NOMO-1 (cell line): ENCODE measurements around the gene COL17A1.

Source experiments
- DNase-seq, 2 experiments: peaks; one replicate each; lab custom pipeline; 2025; ENCODE audit not compliant: unreplicated experiment in 2 of 2; lab: John Stamatoyannopoulos, UW

Gene COL17A1

GRCh38 chr10:104098358-104098925, 12.8 kb upstream of the COL17A1 start:
- no peak for DNase-seq

- DNase-seq, result no peak
These were observed 11.0 kb upstream of the COL17A1 start for GRCh38 chr10:104096692-104097091.

GRCh38 chr10:104092749-104093148, 7.1 kb upstream of the COL17A1 start:
- DNase-seq, result no peak

GRCh38 chr10:104090611-104091010, 4.9 kb upstream of the COL17A1 start:
- no peak for DNase-seq

DNA sequence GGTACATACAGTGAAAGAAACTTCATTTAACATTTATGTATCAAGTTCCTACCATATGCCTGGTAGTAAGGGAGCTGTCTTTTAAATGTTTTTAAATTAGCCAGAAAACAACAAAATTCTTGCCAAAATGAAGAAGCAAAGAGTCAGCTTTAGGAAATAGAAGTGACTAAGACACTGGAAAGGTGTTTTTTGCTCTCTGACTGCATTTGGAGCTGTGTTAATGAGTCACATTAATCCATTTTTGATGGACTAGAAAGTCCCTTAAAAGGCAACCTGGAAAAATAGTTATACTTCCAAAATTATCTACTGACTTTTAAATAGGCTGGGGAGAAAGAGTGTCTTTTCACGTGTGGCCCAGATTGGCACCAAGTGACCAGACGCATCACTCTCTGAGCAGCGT, 3.9 kb upstream of the COL17A1 start:
- DNase-seq, result no peak

DNA sequence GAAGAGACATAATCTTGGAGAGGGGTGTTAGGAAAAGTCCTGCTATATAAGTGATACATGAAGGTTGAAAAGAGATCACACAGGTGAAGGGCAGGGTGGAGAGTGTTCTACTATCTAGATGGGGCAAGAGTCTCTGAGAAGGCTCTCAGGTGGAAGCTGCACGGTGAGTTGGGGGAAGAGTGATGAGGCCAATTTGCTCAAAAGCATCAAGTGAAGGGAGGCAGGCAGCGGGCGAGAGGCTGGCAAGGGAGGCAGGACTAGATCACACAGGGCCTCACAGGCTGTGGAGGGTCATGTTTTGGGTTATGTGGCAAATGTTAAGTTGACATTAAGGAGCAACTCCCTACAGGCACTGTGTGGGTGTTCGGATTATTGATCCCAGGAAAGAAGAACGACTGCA, 2.6 kb upstream of the COL17A1 start:
- DNase-seq, result no peak

GRCh38 chr10:104084482-104085142, 1.1 kb downstream of the COL17A1 start:
- DNase-seq, result no peak

- no peak for DNase-seq
These were observed 3.7 kb downstream of the COL17A1 start for GRCh38 chr10:104081998-104082397.

DNA sequence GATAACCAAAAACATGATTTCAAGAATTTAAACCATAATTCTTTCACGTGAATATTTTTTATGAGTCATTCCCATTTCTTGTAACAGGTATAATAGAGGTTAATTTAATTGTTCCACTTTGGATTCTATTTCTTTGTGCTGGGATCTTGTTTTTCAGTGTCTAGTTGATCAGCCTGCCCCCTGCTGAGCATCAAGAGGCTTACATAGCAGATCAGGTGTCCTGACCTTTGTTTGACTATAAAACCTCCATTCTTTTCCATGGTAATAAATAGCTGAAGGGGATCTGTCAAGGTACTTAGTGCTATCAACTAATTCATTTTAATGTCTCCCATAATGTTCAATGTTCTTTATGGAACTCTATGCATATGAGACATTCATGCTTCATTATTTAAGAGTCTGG, 4.9 kb downstream of the COL17A1 start:
- DNase-seq, result no peak

DNA sequence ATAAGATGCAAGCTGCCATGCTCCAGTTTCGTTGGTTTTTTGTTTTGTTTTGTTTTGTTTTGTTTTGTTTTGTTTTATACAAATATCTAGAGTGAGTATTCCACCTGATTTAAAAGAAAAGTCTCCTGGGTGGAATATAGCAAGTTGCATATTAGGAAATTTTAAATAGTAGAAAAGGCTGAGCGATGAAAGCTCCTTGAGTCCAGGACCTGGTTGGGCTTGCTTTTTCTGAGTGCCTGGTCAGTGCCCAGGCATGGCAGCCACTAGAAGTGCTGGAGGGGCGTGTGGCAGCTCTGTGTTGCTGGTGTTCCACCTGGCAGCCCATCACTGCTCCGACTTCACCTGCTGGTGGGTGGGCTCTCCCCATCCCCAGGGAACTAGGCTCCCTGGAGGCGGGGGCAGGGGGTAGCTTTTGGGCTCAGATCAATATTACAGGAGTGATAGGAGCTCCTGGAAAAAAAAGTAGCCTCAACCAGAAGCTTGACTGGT, 8.0 kb downstream of the COL17A1 start:
- no peak for DNase-seq

DNA sequence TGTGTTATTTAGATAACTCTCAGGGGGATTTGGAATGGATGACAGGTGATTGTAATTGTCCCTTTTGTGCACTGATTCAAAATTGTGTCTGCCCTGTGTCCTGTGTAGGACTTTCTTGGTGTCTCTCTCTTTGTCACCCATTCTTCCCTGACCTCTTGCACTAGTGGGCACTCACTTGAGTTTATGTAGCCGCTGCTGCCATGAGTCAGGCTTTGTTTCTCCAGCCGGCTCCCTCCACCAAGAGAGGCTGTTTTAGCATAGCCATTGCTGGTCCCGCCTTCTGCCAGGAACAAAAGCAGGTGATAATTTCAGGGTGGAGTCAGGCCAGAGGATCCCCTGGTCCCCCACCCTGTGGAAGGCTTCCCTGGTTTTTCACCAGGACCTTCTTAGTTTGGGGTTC, 8.4 kb downstream of the COL17A1 start:
- no peak for DNase-seq

DNA sequence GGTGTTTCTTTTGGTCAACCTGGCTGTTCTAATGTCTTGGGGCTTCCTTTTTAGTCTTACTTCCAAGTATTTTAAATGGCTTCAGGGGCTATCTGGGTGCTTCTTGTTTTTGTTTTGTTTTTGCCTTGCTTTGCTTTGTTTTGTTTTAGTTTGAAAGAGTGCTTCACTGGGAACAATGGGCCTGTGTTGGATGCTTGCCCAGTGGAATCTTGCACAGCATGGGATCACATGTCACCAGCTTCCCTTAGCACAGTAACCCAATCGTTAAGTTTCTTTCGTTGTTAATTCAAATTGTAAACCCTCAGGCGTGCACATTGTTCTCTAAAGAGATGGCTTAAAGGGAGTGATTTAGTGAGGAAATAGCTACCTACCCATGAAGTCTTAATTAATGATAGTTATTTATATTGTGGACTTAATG, 8.9 kb downstream of the COL17A1 start:
- DNase-seq, result no peak

DNA sequence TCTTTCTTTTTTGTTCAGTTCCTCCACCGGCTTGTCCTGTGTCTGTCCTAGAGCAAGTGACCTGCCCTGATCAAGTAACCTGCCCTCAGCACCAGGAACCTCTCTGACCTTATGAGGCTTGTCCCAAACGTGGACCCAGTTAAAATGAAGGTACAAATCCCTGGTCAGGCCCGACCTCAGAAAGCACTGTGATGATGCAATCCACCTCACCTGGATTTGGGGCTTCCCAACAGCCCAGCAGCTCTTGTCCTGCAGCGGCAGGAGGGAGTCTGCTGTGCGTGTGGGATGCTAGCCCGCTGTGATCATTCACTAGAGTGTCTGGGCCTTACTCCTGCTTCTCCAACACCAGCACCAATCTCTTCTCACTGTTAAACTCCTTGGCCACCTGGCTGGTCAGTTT, 11.2 kb downstream of the COL17A1 start:
- DNase-seq, result no peak

GRCh38 chr10:104072786-104073185, 12.9 kb downstream of the COL17A1 start:
- no peak for DNase-seq

DNA sequence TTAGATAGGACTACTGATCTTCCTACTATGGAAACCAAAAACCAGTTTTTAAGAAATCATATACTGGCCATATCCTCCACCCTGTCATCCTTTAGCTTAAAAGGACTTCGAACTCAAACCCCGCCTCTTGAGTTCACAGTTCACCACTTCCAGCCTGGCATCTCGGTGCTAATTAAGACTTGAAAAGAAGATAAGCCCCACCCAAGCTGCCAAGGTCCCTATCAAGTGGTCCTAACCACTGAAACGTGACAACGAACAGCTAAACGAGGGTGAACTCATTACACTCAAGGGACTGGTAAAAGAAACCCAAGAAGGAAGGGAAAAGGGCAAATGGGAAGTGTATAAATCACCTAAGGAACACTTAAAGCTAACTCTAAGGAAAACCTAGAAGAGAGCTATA, 16.1 kb downstream of the COL17A1 start:
- no peak for DNase-seq

- no peak for DNase-seq
These were observed 18.2 kb downstream of the COL17A1 start for GRCh38 chr10:104067525-104067924.

DNA sequence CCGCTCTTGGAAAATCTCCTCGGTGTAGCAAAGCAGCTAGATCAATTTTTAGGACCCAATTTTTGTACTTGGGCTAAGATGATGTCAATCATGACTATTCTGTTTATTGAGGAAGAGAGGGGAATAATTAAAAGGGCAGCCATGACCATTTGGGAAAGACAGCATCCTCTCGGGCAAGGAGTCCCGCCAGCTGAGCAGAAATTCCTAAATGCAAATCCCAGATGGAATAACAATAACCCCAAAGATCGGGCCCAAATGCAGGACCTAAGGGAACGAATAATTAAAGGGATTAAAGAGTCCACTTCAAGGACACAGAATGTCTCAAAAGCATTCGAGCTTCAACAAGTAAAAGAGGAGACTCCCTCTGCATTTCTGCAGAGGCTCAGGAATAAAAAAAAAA, 18.7 kb downstream of the COL17A1 start:
- DNase-seq, result no peak

- DNase-seq, result no peak
These were observed 19.9 kb downstream of the COL17A1 start for GRCh38 chr10:104065748-104066147.

GRCh38 chr10:104061196-104061595, 24.5 kb downstream of the COL17A1 start:
- DNase-seq, result no peak

GRCh38 chr10:104059364-104059763, 26.3 kb downstream of the COL17A1 start:
- DNase-seq, result no peak

DNA sequence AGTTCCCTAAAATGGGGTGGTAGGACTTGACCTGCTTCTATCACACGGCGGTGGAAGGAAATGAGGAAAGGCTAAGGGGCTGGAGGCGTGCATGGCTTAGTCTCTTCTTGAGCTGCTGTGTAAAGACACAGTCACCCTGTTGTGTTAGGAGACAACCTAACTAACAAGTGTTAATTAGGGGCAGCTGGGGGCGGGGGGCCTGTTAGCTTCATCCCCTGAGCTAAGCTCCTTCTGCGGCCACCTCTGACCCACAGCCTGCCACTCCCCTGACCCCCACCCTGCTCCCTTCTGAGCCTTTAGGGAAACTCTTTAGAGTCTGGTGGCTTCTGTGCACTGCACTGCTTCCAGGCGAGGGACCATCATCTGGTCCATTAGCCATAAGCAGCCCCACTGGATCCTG, 28.0 kb downstream of the COL17A1 start:
- DNase-seq, result no peak

GRCh38 chr10:104056619-104057273, 28.9 kb downstream of the COL17A1 start:
- no peak for DNase-seq
